GM21360 (cell line): ENCODE results near the gene C1orf226.

Experiments used
- ATAC-seq: cut with Tn5 transposase; IDR thresholded peaks from one replicate; pipeline ENCODE4 v1.9.1; 2021; ENCODE audit warnings: mild to moderate bottlenecking, moderate library complexity; ENCODE audit not compliant: unreplicated experiment

C1orf226 gene

DNA sequence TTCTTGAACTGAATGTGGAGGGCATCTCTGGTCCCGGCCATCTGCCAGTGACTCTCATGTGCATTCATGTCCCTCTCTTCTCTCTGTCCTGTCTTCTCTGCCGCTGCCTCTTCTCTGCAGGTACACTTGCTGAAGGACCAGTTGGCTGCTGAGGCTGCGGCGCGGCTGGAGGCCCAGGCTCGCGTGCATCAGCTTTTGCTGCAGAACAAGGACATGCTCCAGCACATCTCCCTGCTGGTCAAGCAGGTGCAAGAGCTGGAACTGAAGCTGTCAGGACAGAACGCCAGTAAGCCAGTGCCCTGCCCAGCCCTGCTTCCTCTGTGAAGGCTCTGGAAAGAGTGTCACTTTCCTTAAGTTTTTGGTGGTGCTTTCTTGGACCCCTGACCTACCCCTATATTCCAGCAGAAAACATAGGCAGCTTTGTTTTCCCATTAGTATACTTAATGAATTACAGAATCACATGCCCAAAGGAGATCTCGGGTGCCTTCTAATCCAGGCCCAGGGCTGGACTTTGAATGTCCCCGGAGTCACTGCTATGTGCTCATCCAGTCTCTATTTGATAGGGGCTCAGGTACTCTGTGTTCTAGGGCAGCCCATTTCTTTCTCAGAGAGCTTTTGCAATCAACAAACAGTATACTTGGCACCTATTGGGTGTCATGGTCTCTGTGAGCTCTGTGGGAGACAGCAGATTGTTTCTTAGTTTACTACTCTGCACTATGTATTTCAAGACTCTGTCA lies 16.1 kb upstream of the C1orf226 start:
- ATAC-seq, result no peak

DNA sequence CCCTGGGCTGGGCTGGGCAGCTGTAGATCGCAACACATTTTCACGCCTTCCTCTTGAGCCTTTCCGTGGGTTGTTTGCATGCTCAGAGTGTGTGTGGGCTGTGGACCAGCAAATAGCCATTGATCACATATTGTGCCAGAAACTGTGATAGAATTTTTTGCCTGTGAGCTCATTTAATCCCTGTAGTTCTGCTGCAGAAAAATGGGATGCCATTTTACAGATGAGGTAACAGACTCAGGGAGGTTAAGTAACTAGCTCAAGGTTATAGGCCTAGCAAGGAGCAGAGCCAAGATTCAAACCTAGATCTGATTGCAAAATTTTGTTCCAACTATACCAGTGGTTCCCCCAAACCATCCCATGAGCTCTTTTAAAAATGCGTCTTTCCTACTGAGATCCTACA lies 15.4 kb upstream of the C1orf226 start:
- ATAC-seq, result no peak

DNA sequence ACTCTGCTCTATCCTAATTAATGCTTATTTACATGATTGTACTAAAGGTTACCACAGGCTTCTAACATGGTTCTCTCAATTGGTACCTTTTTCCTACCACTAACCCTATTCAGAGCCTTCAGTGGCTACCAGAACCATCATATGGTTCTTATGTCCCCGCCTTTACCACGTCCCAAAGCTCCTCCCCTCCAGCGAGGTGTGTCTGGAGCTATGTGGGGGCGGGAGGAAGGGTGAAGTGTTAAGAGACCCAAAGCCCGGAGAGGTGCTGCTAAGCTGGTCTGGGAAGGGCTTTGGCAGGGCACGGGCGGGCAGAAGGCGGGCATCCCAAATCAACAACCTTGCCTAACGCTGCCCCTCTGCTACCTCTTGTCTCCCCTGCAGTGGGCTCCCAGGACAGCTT lies 14.9 kb upstream of the C1orf226 start:
- no peak for ATAC-seq

DNA sequence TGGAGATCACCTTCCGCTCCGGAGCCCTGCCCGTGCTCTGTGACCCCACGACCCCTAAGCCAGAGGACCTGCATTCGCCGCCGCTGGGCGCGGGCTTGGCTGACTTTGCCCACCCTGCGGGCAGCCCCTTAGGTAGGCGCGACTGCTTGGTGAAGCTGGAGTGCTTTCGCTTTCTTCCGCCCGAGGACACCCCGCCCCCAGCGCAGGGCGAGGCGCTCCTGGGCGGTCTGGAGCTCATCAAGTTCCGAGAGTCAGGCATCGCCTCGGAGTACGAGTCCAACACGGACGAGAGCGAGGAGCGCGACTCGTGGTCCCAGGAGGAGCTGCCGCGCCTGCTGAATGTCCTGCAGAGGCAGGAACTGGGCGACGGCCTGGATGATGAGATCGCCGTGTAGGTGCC lies 14.5 kb upstream of the C1orf226 start:
- ATAC-seq, result no peak

DNA sequence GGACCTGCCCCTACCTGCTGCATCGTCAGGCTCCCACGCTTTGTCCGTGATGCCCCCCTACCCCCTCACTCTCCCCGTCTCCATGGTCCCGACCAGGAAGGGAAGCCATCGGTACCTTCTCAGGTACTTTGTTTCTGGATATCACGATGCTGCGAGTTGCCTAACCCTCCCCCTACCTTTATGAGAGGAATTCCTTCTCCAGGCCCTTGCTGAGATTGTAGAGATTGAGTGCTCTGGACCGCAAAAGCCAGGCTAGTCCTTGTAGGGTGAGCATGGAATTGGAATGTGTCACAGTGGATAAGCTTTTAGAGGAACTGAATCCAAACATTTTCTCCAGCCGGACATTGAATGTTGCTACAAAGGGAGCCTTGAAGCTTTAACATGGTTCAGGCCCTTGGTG lies 13.8 kb upstream of the C1orf226 start:
- no peak for ATAC-seq

DNA sequence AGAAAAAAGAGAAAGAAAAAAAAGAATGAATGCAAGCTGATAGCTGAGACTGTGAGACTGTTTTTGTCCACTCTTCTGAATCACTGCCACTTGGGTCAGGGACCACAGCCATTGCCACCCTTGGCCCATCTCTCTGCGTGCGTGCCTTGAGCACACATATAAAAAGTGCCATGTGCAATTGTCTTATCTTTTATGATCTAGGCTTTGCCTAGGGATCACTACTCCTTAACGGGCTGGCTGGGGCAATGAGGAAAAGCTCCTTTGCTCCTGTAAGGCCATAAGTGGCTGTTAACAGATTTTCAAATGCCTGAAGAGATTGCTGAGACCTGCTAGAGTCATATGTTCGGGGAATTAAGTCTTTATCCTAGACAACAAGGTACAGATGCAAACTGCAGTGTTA lies 13.1 kb upstream of the C1orf226 start:
- ATAC-seq, result no peak

DNA sequence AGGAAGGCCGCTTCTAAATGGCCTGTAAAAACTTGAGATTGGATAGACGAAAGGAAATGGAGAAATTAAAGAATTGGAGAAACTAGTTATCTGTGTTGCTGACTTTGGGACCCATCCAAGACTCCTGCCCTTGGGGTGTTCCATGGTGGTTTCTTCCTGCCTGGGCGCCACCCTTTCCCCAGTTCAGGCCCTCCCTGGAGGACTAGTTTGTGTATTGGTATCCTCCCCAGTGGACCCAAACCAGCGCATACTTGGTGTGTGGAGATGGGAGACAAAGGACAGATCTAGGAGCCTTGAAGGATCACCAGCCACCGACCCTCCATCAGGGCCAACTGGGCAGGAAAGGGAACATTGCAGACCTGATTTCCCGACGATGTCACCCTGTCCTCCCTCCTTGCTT lies 12.0 kb upstream of the C1orf226 start:
- ATAC-seq, result no peak

DNA sequence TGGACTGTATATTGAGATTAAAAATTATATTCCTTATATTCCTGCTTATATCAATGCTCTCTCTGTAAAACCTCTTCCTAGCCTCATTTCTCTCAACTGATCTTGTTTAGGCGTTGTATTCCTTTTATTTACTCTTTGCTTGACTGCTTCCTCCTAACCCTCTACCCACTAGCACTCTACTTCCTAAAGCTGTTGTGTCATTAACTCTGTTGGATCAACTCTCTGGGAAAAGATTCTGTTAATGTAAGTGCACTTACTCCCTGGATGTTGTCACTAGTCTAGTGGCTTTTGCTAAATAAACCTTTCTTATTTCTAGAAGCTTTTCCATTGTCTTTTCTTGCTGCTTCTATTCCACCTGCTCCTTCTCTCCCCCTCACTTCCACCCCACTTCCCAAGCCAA lies 11.4 kb upstream of the C1orf226 start:
- no peak for ATAC-seq

DNA sequence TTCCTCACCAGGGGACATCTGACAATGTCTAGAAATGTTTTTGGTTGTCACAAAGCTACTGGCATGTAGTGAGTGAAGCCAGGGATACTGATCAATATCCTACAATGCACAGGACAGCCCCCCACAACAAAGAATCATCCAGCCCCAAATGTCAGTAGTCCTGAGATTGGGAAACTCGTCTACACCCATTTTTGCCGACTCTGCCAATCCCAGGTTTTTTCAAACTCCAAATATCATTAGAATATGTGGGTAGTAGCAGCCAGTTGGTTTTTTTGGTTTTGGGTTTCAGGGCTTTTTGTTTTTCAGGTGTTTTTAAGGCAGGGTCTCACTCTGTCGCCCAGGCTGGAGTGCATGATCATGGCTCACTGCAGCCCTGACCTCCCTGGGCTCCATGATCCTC lies 10.8 kb upstream of the C1orf226 start:
- no peak for ATAC-seq

DNA sequence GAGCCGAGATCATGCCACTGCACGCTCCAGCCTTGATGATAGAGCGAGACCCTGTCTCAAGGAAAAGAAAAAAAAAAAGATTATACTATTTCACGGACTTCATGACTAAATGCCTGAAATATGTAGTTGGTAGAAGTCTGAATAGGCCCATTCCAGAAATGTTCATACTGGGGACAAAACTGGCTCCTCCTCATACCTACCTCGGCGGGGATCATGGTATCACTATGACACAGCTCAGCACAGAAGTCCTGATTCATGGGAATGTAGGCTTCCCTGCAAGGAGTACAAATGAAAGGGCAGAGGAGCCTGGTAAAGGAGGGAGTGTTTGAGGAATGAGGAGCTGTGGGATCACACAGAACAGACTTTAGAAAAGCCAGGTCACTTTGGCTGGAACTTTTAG lies 9.9 kb upstream of the C1orf226 start:
- no peak for ATAC-seq

DNA sequence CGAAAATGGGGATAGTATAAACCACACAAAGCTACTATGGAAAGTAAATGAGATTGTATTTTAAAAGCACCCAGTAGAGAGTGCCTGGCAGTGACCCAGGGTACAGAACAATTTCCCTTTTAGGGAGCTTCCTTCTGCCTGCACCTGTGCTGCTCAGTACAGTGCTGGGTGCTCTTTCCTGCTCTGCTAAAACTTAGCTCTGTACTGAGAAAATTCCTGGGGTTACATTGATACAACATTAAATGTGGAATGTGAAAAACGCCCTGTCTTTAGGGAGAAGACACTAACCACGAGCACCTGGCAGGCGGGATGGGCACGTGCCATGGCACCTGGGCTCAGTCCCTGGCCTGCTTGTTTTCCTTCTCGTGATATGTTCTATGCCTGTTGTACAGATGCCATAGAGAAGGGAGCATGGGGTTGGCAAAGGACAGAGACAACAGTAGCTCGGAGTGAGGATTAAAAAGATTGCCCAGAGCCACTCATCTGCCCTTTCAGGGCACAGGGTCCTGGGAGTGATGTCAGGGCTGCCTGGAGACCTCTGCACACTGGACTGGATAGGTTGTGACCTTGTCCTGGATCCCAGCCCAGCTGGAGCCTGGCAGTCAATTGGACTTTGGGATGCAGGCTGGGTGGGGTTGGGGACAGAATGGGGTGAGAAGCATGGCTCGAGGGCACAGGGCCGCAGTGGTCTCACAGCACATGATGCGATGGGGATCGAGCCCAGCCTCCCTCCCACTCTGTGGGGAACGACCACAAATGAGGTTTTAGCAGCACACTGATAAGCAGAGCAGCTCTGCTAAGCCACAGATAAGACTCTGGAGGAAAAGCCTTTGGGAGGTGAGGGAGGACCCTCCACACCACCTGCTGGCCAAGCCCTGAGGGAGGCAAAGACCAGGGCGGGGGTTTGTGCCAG lies 9.1 kb upstream of the C1orf226 start:
- ATAC-seq, result no peak

DNA sequence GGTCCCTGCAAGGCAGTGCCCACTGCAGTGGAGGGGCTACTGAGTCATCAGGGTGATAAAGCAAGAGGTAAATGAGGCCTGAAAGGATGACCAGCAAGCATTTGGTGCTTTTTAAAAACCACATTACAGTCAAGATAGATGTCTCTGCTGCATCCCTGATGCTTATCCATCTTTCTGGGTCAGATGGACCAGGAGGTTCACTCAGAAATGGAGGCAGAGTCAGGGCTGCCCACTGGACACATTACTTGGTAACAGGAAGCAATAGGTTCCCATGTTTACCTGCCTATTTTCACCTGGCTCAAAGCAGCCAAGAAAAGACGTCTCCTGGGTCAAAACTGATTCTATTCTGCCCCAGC lies 8.5 kb upstream of the C1orf226 start:
- no peak for ATAC-seq

DNA sequence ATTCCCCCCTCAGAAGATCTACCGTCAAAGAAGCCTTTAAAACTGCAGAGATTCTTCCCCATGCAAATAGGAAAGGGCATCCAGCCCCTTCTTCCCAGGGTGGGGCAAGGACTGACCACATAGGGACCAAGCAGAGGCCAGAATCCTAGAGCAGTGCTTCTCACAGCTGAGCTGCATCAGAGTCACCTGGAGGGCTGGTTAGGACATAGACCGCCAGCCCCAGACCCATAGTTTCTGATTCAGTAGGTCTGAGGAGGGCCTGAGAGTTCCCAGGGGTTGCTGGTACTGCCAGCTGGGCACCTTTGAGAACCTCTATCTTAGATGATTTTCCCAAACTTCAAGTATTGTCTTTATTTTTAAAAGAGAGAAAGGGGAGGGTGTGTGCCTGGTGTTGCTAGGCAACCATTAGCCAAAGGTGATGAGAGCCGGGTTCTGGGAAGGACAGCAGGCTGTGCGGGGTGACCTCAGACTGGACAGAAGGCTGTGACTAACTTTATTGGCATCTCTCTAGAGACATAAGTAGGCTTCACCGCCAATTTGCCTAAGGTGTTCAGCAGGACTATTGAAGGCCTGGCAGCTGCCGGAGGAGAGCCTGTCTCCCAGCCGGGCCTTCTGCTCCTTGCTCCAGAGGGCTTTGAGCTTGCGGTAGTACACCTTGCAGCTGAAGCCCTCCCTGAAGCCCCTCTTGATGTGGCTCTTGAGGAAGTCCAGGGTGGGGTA lies 7.8 kb upstream of the C1orf226 start:
- ATAC-seq, result no peak

DNA sequence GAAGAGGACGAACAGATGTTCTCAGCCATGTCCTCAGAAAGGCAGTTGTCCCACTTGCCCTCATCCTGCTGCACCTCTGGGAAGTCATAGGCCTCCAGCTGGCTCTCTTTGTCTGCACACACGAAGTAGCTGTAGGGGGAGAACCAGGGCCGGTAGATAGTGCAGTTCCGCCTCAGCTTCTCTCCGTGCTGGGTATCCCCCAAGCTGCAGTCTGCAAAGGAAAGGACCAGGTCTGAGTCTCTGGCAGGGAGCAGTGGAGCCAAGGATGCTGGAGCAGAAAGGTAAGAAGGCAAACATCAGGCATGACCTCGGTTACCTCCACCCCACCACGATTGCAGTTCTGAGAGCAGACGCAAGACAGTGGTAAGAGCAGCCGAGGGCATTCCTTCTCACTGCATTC lies 7.1 kb upstream of the C1orf226 start:
- no peak for ATAC-seq

DNA sequence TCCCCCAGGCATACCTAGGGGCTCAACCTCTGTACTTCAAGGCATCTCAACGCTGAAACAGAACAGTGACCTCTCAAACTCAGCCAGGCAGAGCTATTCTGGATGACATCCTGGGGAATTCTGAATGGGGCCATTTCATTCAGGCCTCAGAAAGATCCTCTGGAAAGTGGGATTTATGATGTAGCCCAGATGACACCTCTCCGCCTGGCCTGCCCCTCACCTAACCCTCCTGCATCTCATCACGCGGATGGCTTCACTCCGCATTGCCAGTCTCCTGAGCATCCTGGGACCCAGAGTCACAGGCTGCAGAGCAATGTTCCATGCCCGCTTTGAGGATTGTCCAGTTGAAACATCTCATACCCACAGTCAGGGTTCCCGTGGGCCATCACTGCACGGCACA lies 6.1 kb upstream of the C1orf226 start:
- no peak for ATAC-seq

DNA sequence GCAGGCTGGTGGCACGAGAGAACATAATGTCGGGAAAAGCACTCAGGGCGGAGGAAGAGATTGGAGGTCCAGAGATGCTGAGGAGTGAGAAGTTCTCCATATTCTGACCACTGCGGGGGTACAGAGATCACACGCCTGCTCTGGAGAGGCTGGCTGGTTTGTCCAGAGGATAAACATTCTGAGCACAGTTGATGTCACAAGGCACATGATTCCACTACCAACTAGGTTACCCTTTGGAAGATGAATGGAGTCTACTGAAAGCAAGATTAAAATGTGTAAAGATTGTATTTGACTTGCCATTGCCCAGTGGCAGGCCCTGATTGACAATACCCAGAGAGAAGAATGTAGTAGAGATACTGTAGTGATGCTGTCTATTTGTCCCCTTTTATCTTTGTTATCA lies 4.8 kb upstream of the C1orf226 start, which contains the start of gene SPATA46:
Gene SPATA46 (minus strand): TSS at position 164 of the 400 bp plus-strand sequence. CDS start 64 bp downstream, at position 100.
- no peak for ATAC-seq

DNA sequence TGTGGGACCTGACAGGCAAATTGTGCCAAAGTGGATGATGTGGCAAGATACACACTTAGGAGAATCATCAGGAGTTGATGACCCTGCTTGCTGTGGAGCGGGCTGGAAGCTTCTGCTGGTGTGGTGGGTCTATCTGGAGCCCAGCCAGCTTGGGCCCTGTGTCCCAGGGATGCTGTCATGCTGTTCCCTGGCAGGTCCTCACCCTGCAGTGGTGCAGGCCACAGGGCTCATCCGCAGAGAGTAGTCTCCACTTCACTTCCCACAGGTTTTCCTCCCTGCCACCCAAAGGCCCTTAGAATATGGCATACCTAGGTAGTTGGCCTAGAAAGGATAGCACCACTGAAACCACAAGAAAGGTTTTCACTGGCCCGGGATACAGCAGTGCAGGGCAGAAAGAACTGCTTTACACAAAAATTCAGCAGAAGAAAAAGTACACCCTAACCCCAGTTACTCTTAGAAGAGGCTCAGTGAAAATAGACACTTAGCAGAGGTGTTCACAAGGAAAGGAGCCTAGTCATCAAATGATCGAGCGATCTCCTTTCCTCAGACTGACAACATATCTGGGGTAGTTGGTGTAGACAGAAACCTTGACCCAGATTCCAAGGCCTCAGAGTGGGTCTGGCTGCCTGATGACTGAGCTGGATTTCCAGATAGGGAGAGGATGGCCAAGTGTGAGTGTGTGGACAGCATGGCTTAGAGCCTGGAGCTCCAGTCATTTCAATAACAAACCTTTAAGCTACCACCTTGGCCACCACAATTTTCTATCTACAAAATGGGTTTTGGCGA lies 1.3 kb upstream of the C1orf226 start:
- ATAC-seq, result no peak

DNA sequence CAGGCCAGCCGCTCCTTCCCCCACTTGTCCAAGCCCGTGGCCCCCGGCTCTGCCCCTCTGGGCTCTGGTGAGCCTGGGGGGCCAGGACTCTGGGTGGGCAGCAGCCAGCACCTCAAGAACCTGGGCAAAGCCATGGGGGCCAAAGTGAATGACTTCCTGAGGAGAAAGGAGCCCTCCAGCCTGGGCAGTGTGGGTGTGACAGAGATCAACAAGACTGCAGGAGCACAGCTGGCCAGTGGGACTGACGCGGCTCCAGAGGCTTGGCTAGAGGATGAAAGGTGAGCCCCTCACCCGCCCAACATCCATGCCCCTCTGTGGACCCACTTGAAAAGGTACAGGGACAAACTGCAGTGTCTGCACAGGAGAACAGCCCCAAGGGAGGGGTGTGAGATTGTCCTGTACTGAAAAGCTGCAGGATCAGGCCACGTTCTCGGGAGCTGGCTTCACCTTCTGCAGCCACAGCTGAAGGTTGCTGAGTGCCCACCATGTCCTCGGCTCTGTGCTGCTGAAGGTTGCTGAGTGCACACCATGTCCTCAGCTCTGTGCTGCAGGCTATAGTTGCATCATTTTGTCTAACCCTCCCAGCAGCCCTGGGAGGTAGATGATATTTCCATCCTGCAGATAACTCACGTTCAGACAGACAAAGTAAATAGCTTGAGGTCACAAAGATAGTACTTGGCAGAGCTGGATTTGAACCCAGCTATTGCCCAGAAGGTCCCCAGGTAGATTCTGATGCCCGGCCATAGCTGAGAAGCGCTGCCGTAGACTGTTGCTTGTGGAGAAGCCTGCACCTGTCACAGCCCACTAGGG lies 618 bp downstream of the C1orf226 start:
- no peak for ATAC-seq

DNA sequence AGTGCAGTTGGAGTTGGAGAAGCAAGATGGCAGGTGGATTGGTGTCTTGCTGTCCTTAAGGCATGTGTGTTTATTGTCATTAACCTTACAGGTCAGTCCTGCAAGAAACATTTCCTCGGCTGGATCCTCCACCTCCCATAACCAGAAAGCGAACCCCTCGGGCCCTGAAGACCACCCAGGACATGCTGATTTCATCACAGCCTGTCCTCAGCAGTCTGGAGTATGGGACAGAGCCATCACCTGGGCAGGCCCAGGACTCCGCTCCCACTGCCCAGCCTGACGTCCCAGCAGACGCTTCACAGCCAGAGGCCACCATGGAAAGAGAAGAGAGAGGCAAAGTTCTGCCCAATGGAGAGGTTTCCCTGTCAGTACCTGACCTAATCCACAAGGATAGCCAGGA lies 1.6 kb downstream of the C1orf226 start:
- no peak for ATAC-seq

DNA sequence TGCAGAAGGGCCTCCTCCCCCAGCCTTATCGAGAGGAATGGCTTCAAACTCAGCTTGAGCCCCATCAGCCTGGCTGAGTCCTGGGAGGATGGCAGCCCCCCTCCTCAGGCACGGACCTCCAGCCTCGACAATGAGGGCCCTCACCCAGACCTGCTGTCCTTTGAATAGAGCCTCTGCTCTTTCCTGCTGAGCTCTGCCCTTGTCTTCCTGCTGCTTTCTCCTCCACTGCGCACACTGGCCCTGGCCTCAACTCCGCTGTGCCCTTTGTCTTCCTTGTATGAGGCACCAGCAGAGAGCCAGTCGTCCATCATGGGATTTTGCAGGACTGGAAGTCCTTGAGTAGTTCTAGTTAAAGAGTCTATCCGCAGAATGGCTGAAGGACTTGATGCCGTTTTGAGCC lies 2.0 kb downstream of the C1orf226 start:
- no peak for ATAC-seq
